ENCODE results near the gene POMP.
"Not testable (repeated sequence)": the region's sequence is repeated elsewhere in the genome, so short reads cannot be mapped to it uniquely, and the experiment has no call there.

POMP gene

DNA sequence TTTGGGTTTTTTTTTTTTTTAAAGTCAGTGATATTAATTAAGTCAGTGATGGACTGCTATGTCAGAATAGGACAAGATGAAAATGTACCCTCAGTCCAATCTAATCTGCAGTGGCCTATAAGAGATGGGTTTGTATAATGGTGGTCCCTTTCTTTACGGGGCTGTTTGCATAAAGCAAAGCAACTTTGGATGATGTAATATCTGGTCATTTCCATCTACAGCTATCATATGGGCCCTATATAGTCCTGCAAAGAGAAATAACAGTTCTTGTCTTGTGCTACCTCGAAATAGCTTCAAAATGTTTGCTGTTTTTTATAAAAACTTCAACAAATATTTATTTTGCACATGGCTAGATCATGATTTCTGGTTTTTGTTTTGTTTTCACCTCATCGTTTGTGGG is 20.2 kb upstream of the POMP start:
- DNase-seq = no peak

DNA sequence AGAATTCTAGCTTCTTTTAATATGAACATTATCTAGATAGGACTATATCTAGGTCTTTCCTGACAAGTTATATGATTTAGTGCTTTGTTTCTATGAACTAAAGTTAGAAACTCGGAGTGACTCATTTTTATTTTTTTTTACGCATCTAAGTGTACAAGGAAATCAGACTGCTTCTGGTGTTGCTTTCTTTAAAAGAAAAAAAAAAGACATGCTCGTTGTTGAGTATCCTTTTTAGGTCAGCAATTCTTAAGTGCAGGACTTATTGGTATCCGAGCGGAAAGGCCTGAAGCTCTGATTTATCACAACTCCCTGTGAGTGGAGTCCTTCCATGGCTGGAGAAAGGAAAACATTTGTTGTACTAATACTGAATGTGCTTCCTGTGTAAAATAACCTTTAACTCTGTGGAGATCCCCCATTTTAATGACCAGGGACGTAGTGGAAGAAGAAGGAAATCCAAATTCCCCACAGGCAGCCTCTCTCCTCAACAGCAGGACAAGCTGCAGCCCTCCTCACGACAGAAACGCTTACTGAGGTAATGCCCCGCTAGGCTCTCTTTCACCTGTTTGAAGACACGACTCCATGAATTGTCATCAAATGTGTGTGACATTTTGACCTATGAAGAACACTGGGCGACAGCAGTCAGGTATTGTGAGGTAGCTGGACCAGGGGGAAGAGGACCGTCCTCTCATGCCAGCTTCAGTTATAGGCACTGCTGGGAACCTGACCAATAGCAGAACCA is 17.9 kb upstream of the POMP start:
- DNase-seq = no peak

DNA sequence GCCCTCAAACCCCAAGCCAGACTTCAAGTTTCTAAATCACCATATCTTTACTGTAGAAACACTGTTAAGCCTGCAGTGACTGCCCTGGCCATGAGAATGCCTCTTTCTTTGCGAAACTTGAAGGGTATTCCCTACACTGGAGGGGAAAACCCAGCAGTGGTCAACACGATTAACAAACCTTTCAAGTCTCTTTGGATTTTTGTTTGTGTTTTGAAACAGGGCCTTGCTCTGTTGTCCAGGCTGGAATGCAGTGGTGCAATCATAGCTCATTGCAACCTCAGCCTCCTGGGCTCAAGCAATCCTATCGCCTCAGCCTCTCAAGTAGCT is 17.4 kb upstream of the POMP start:
- no peak for DNase-seq

DNA sequence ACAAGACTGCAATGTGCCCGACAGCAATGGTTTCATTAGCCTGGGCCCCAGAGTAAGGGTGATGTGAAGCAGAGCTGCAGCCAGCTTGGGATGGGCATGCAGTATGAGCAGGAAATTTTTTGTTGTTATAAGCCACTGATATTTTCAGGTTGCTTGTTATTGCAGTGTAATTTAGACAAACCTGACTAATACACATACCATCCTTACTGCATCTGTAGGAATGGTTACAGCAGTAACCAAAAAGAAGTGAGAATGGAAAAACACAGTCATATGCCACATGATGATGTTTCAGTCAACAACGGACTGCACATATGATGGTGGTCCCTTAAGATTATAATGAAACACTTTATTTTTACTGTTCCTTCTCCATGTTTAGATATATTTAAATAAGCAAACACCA is 8.6 kb upstream of the POMP start:
- no peak for DNase-seq

DNA sequence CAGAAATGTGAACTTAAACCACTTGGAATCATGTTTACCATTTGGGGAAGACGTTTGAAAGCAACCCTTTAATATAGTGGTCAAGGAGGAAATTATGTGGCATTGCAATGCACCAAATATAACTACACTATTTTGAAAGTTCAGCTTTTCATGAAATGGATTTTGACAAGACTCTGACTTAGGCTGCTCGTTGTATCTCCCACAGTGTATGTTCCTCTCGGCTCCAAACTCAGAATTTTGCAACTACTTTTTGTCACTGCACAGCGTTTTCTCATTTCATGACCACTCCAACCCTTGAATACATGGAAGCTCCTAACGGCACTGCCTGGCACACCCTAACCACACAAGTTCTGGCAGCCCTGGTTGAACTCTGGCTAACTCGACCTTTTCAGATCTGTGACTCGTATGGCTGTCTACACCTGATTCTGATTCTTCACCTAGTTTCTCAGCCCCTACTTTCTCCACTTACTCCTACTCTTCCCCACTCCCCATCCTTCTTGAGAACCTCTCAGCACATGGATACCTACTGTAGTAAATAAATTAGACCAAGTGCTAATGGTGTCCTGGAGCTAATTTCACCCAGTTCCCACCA is 7.0 kb upstream of the POMP start:
- DNase-seq = no peak

DNA sequence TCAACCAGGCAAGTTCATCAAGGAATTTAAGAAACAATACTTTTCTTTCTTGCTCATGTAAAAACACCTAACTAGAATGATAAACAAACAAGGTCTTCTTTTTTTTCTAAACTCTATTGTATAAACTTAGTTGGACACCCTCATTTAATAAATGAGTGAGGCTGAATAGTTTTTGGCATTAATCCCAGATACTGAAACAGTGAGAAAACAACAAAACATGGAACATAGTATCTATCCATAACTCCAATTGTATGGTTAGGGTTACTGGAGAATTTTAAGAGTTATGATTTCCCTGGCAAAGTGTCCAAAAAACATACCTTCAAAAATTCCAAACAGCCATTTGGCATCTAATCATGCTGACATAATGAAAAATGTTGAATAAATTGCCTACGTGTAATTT is 5.8 kb upstream of the POMP start:
- DNase-seq = no peak

DNA sequence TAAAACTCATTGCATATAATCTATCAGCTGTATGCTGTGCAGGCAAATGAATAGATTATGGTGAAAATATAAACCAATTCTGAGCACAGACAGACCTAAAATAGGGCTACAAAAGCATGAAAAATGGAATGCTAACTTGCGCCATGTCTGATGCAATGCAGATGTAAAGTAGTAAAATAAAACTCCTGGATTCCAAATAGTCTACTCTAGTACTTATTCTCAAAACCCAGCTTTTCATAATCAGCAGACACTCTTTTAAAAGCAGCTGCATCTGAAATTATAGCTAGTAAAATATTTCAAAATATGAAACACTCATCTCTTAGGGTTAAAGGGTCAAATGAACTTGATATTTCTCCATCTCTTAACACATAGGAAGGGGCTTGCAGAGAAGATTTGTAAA is 4.7 kb upstream of the POMP start:
- DNase-seq = no peak

DNA sequence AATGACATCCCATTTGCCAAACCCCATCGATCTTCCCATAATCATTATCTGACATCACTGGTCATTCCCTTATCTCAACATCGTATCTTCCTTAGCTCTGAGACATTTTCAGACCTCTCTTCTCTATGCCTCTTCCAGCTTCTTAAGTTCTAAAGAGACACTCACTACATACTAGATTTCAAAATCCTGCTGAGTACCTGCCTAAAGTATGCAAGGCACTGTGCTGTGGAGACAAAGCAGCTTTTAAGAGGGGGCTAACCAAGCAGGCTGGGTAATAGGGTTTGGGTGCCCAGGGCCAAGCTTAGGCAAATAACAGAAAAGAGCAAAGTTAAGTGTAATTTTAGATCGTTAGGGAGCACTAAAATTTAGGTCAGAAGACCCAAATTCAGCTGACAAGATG is 3.4 kb upstream of the POMP start:
- no peak for DNase-seq

DNA sequence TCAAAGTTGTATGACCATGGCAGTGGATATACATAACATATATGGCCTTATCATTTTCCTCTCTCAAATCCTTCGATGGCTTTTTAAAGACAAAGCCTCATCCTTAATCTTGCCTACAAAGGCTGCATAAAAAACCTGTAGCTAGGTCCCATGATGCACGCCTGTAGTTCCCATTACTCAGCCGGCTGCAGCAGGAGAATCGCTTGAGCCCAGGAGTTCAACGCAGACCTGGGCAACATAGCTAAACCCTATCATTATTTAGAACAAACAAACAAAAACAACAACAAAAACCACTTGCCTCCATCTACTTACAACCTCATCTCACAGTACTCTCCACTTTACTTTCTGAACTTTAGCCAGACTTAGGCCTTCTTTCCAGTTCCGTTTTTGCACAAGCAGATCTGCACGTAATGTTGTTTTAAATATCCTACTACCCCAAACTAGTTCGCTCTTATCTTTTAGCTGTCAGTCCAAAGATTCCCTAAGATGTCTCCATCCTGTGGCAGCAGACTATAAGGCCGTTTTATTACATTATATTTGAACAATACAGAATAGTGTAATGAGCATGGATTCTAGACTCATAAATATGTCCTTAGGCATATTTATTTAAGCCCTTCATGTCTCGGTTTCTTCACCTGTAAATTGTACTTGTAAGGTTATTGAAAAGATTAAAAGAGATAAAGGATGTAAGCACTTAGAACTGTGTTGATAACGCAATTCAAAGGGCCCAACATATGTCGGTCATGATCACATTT is 969 bp upstream of the POMP start:
- DNase-seq = peak; percentile 21

DNA sequence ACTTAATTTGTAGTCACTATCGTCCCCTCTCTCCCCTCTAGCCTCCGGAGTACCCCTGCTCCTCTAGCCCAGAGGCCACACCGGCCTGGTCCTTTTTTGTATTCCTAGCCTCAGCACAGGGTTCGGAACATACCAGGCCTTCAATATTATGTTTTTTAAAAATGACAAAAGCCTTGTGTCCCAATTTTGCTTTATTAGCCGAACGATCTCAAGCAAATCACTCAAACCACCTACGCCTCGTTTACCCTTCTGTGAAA is 463 bp upstream of the POMP start:
- DNase-seq = no peak

DNA sequence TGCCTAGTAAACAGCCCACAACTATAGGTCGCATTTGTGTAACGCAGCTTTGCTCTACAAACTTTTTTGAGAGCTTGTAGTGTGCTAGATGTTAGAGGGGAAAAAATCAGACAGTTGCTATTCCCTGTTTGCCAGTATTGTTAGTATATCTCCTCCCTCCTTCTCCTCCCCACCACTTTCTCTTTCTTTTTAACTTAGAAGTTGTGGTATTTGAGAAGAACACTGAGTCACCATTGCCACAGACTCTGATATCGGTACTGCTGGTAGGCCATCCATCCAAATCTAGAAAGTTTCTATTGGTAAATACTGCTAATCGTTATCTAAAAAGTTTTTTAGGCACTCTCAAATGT is 666 bp downstream of the POMP start:
- no peak for DNase-seq

DNA sequence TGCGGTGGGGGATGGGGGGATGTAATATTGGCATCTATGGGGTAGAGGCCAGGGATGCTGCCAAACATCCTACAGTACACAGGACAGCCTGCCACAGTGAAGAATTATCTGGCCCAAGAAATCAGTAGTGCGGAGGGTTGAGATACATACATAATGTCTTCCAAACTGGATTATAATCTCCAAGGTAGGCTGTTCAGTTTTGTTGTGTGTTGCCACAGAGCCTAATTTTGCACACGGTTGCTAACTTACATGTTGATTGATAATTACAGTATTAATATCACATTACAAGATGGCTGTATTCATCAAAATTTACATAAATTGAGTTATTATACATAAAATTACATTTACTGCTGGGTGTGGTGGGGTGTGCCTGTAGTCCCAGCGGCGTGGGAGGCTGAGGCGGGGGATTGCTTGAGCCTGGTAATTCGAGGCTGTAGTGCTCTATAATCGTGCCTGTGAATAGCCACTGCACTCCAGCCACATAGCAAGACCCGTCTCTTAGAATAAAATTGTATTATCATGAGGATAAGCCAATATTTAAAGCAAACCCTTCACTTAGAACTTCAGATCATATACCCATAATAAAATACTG is 8.1 kb downstream of the POMP start:
- no peak for DNase-seq

DNA sequence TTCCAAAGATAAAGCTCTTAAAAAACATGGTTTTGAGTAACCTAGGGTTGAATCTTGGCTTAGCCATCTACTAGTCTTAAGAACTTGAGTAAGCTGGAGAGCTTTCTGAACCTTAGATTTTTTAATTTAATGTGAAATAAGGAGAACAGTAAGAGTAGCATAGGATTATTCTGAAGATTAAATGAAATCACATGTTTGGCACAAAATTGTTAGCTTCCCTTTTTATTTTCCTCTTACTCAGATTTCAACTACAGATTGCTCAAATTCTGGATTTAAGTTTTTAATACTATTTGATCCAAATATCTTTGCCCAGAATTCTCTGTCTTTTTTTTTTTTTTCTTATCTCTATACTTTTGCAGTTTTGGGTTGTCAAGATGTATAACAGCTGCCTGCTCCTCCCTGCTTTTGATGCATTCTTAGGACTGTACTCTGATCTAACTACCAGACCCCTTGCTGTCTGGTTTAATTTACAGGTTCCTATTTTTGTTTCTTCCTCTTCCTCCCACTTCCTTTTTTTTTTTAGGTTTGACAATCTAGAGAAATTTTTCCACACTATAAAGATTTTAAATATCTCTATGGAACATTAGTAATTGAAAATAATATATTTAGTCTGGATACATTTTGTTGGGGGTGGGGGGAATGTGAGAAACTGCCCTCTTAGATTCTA is 12.3 kb downstream of the POMP start:
- no peak for DNase-seq

DNA sequence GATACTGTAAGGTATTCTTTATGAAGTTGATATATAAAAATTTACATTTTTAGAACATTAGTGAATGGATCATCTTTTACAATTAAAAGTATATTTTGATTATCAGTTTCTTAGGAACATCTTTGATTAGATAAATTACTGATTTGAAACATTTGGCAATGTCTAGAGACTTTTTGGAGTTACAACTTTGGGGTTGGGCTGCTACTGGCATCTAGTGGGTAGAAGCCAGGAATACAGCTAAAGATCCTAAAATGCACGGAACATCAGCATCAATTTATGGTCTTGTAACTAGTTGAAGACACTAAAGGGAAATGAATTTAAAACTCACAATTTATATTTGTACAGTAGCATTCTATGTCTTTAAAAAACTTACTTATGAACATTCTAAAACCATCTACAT is 19.9 kb downstream of the POMP start:
- no peak for DNase-seq

DNA sequence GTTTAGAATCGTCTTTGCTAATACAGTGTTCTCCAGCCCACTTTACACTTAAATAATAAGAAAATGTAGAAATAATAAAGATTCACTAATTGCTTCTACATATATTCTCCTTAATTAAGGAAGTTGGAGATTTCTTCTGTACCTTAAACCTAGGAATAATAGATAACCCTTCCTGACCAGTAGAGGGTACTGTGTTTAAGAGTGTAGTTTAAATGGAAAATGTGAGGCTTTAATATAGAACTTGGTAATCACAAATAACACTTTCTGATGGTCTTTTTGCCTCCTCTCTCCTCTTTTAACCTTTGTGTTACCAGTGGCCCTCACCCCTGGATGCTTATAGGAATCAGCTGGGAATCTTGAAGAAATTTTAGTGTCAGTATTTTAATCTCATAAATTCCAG is 20.7 kb downstream of the POMP start:
- no peak for DNase-seq

DNA sequence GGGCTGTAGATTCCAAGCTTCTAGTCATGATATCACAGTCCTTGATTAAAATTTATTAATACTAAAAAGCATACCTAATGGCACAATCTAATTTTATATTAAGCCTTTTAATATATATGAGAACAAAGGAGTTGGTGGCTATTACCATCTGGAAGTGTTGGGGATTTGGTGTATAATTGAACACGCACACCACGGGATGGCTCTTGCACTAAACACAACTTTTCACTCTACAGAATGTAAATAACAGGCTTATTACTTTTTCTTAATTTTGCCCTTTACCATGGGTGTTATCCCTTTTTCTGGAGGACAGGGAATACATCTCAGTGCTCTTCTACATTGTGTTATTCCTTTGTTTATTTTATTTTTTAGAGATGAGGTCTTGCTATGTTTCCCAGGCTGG is 21.6 kb downstream of the POMP start:
- DNase-seq = no peak

DNA sequence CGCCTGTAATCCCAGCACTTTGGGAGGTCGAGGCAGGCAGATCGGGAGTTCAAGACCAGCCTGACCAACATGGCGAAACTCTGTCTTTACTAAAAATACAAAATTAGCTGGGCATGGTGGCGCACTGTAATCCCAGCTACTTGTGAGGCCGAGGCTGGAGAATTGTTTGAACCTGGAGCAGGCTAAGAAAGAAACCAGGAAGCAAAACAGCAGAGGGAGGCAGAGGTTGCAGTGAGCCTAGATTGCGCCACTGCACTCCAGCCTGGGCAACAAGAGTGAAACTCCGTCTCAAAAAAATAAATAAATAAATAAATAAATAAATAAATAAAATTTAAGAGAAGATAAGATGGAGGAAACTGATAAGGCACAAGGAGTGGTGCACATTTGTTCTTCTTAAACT is 24.2 kb downstream of the POMP start:
- DNase-seq = not testable (repeated sequence)

DNA sequence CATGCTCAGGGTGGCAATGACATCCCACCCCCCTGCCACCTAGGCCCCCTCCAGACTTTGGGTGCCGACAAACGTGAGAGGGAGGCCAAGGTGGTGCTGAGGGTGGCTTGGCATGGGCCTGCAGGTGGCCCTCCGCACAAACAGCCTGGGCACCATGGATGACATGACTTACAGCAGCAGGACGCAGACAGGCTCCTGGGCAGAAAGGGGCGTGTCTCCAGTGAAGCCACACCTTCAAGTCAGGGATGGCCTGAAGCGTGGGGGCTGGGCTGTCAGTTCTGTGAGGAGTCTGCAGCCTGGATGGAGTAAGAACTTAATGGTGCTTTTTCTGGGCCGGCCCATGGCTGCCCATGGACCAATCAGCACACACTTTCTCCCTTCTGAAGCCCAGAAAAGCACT is 25.3 kb downstream of the POMP start:
- DNase-seq = no peak

DNA sequence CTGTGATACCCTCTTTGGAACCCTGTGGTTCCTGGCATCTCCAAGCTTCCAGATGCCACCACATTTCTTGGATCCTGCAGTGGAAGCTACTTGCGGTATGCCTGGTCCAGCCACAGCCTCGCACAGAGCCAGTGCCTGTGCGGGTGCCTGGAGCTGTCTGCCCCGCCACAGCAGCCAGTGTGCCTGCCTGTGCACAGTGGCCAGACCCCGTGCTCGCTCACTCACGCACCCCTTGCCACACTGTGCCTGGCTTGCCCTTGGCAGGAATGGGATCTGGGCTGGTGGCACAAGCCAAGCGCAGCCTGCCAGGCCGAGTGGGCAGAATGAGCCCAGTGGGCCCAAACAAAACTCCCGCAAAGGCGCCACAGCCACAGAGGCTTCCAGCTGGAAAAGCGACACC is 26.2 kb downstream of the POMP start:
- no peak for DNase-seq

DNA sequence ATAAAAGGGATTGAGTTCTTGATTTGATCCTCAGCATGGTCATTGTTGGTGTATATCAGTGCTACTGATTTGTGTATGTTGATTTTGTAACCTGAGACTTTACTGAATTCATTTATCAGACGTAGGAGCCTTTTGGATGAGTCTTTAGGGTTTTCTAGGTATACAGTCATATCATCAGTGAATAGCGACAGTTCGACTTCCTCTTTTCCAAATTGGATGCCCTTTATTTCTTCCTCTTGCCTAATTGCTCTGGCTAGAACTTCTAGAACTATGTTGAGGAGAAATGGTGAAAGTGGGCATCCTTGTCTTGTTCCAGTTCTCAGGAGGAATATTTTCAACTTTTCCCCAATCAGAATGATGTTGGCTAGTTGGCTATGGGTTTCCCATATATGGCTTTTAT is 27.0 kb downstream of the POMP start:
- DNase-seq = no peak

DNA sequence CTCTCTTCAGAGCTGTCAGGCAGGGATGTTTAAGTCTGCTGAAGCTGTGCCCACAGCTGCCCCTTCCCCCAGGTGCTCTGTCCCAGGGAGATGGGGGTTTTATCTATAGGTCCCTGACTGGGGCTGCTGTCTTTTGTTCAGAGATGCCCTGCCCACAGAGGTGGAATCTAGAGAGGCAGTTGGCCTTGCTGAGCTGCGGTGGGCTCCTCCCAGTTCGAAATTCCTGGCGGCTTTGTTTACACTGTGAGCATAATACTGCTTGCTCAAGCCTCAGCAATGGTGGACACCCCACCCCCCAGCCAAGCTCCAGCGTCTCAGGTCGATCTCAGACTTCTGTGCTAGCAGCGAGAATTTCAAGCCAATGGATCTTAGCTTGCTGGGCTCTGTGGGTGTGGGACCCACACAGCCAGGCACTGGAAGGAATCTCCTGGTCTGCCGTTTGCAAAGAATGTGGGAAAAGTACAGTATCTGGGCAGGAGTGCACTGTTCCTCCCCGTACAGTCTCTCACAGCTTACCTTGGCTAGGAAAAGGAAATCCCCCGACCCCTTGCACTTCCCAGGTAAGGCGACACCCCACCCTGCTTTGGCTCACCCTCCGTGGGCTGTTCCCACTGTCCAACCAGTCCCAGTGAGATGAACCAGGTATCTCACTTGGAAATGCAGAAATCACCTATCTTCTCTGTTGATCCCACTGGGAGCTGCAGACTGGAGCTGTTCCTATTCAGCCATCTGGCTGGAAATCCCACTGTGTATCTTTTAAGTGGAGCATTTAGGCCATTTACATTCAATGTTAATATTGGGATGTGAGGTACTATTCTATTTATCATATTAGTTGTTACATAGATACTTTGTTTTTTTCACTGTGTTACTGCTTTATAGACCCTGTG is 34.9 kb downstream of the POMP start:
- DNase-seq = not testable (repeated sequence)

DNA sequence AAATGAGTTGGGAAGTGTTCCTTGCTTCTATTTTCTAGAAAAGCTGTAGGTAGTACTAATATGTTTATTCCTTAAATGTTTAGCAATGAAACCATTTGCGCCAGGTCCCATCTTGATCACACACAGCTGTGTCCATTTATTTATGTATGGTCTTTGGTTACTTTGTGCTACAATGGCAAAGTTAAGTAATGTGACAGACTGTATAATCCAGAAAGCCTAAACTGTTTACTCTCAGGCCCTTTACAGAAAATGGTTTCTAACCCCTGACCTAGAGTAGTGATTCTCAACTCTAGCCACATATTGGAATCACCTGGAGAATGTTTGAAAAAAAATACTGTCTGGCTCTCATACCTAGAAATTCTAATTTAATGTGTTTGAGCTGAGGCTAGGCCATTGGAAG is 38.5 kb downstream of the POMP start:
- DNase-seq = no peak

DNA sequence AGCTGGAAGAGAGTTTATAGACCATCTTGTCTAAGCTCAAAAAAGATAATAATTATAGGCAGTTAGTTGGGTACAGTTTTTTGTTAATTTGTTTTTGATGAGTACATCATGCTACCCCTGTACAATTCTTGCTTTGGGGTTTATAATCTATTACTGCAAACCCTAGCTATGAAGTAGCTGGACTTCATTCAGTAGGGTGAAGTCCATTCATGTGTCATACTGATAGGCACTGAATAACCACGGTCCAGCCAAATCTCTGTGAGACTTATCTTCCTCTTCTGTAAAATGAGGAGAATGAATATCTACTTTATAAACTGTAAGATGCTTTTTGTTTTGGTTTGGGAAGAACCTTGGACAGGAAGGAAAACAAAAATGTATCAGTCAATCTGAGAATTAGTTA is 40.3 kb downstream of the POMP start:
- DNase-seq = no peak

All from right hindlimb (tissue), 1 donor.